GM21619 (cell line): ENCODE measurements around the gene PRELID1.
A peak's percentile ranks its signal among the peaks of the same experiment; 100 is the strongest.
"Not testable (repeated sequence)": the region's sequence is repeated elsewhere in the genome, so short reads cannot be mapped to it uniquely, and the experiment has no call there.

ENCODE experiments used
- ATAC-seq: cut with Tn5 transposase; IDR thresholded peaks from one replicate; pipeline ENCODE4 v1.9.1; 2021; ENCODE audit not compliant: unreplicated experiment

Gene PRELID1

GRCh38 chr5:177303121-177303924 is at the start of gene PRELID1, which contains the start of gene RAB24:
TSS of gene PRELID1 (plus strand) at chr5:177303799. CDS start at chr5:177303986, 187 bp downstream.
TSS of gene RAB24 (minus strand) at chr5:177303719. CDS start at chr5:177303288, 431 bp downstream.
- peak; percentile 59 for ATAC-seq

- ATAC-seq, result no peak
These were observed 47.3 kb upstream of the PRELID1 start for GRCh38 chr5:177256296-177256695.

GRCh38 chr5:177258711-177259110 is 44.9 kb upstream of the PRELID1 start:
- ATAC-seq, result not testable (repeated sequence)

GRCh38 chr5:177260961-177261360 is 42.6 kb upstream of the PRELID1 start:
- no peak for ATAC-seq

GRCh38 chr5:177261510-177261909 is 42.1 kb upstream of the PRELID1 start:
- ATAC-seq, result no peak

- no peak for ATAC-seq
These were observed 39.4 kb upstream of the PRELID1 start for GRCh38 chr5:177264178-177264577.

- ATAC-seq, result no peak
These were observed 38.2 kb upstream of the PRELID1 start for GRCh38 chr5:177265395-177265794.

- no peak for ATAC-seq
These were observed 34.2 kb upstream of the PRELID1 start for GRCh38 chr5:177269232-177269895.

GRCh38 chr5:177269976-177270375 is 33.6 kb upstream of the PRELID1 start:
- no peak for ATAC-seq

- no peak for ATAC-seq
These were observed 32.9 kb upstream of the PRELID1 start for GRCh38 chr5:177270653-177271052.

- ATAC-seq, result no peak
These were observed 32.5 kb upstream of the PRELID1 start for GRCh38 chr5:177271113-177271512.

GRCh38 chr5:177275883-177276282 is 27.7 kb upstream of the PRELID1 start:
- no peak for ATAC-seq

GRCh38 chr5:177276886-177277285 is 26.7 kb upstream of the PRELID1 start:
- no peak for ATAC-seq

- no peak for ATAC-seq
These were observed 15.4 kb upstream of the PRELID1 start for GRCh38 chr5:177288191-177288590.

- ATAC-seq, result peak; percentile 69
These were observed 12.6 kb upstream of the PRELID1 start for GRCh38 chr5:177290816-177291596.

- ATAC-seq, result no peak
These were observed 11.9 kb upstream of the PRELID1 start for GRCh38 chr5:177291735-177292134.

- no peak for ATAC-seq
These were observed 9.6 kb upstream of the PRELID1 start for GRCh38 chr5:177293819-177294581.

- ATAC-seq, result no peak
These were observed 9.0 kb upstream of the PRELID1 start for GRCh38 chr5:177294632-177295031.

- no peak for ATAC-seq
These were observed 7.7 kb upstream of the PRELID1 start for GRCh38 chr5:177295924-177296323.

- no peak for ATAC-seq
These were observed 7.0 kb upstream of the PRELID1 start for GRCh38 chr5:177296581-177296980.

- ATAC-seq, result no peak
These were observed 5.7 kb upstream of the PRELID1 start for GRCh38 chr5:177297922-177298321.
